Omental fat pad (tissue), 4 donors: ENCODE data around the gene CD47. TPM values are rescaled to one million over a fixed set of nuclear protein-coding genes. Genes with fewer than 3 reads are reported as not detected.

Source experiments
- ATAC-seq: fragments of 150-250 bp; one replicate; pipeline ENCODE4 v1.9.1; 2016; ENCODE audit warnings: mild to moderate bottlenecking, moderate library complexity; ENCODE audit not compliant: low FRiP score
- DNase-seq: peaks from one replicate; pipeline ENCODE4 v3.0.0-alpha.2; 2019; ENCODE audit warnings: low spot score
- CTCF ChIP-seq, 3 donors: fragments of 450-650 bp; IDR thresholded peaks; one replicate each; pipeline ENCODE4 v1.5.1; 2016 to 2017; ENCODE audit warnings: antibody characterized with exemption in 3 of 3, mild to moderate bottlenecking in 3 of 3, moderate library complexity in 2 of 3
- total RNA-seq, 4 donors: library from RNA; depleted of rRNA; stranded (reverse); fragments of >200 nt; gene quantifications; one replicate each; pipeline ENCODE4 v1.1.0, GENCODE V29; 2016

The CD47 gene
- total RNA-seq, 4 donors from 2014 or later, result 42.7 to 58.7 (median 56.0) TPM

GRCh38 chr3:108131475-108132134 lies 40.8 kb upstream of the CD47 start:
- ATAC-seq (no peak), DNase-seq (no peak)
- no peak for TF ChIP-seq CTCF (IDR thresholded peaks at IDR 0.05)

- ATAC-seq (no peak), DNase-seq (no peak)
- TF ChIP-seq CTCF (IDR thresholded peaks at IDR 0.05), result no peak
Observed at GRCh38 chr3:108130701-108131474, 40.1 kb upstream of the CD47 start.

GRCh38 chr3:108130236-108130635 lies 39.4 kb upstream of the CD47 start:
- TF ChIP-seq CTCF (IDR thresholded peaks at IDR 0.05), result no peak
- no peak for ATAC-seq
- DNase-seq, result no peak

GRCh38 chr3:108127301-108127988 lies 36.6 kb upstream of the CD47 start:
- no peak for ATAC-seq

GRCh38 chr3:108126348-108126747 lies 35.5 kb upstream of the CD47 start:
- DNase-seq (no peak), ATAC-seq (no peak)
- TF ChIP-seq CTCF (IDR thresholded peaks at IDR 0.05), result no peak

More at GRCh38 chr3:108127301-108127988, 36.6 kb upstream of the CD47 start:
- TF ChIP-seq CTCF (IDR thresholded peaks at IDR 0.05), result no peak
- DNase-seq, result no peak

GRCh38 chr3:108125550-108126071 lies 34.8 kb upstream of the CD47 start:
- ATAC-seq, result no peak
- no peak for DNase-seq
- no peak for TF ChIP-seq CTCF (IDR thresholded peaks at IDR 0.05)
